Thyroid gland (tissue), 4 donors: ENCODE data around the gene IQSEC3.
"Not testable (repeated sequence)": the region's sequence is repeated elsewhere in the genome, so short reads cannot be mapped to it uniquely, and the experiment has no call there.

Experiments
- POLR2A ChIP-seq, 2 donors: fragments of 450-650 bp; IDR thresholded peaks; one replicate each; pipeline ENCODE4 v1.6.1; 2017; ENCODE audit warnings: antibody characterized with exemption in 2 of 2, mild to moderate bottlenecking in 2 of 2, moderate library complexity in 1 of 2
- TF ChIP-seq, protein P1 (sequence below), 6 experiments: fragments of 200-600 bp in 3 of 6; fragments of 450-650 bp in 3 of 6; sonication (generic) in 3 of 6; IDR thresholded peaks; one replicate each; pipeline ENCODE4 v1.5.1; 2016 to 2019; ENCODE audit warnings: antibody characterized with exemption in 6 of 6, mild to moderate bottlenecking in 2 of 6, inconsistent platforms in 1 of 6, moderate library complexity in 1 of 6

DNA sequence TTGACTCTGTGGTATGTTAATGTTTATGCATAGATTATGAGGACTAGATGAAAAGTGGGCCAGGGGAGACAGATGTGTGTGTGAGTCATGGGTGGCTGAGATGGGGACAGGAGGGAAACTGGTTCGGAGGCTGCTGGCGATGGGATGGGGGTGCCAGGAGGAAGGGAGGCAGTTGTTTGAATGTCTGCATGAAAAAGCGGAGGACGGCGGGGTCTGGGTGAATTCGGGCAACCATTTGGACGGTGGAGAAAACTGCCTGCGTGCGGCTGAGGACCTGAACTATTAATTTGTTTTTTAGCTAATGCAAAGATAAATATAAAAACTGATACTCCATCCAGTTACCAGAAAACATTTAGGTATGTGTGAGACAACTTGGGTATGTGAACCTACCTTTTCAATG is 27.8 kb upstream of the IQSEC3 start:
- TF ChIP-seq, protein P1, sequence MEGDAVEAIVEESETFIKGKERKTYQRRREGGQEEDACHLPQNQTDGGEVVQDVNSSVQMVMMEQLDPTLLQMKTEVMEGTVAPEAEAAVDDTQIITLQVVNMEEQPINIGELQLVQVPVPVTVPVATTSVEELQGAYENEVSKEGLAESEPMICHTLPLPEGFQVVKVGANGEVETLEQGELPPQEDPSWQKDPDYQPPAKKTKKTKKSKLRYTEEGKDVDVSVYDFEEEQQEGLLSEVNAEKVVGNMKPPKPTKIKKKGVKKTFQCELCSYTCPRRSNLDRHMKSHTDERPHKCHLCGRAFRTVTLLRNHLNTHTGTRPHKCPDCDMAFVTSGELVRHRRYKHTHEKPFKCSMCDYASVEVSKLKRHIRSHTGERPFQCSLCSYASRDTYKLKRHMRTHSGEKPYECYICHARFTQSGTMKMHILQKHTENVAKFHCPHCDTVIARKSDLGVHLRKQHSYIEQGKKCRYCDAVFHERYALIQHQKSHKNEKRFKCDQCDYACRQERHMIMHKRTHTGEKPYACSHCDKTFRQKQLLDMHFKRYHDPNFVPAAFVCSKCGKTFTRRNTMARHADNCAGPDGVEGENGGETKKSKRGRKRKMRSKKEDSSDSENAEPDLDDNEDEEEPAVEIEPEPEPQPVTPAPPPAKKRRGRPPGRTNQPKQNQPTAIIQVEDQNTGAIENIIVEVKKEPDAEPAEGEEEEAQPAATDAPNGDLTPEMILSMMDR (IDR thresholded peaks at IDR 0.05), result not testable (repeated sequence)
- not testable (repeated sequence) for TF ChIP-seq POLR2A (IDR thresholded peaks at IDR 0.05)
